Ovary (tissue), 9 donors: ENCODE results near the gene NDC1. TPM values are rescaled to one million over a fixed set of nuclear protein-coding genes. Genes with fewer than 3 reads are reported as not detected.

Experiments used
- DNase-seq, 5 donors: peaks; one replicate each; pipeline ENCODE4 v3.0.0-alpha.2; 2019 to 2020
- H3K27ac ChIP-seq, 2 donors: fragments of 200-600 bp; one replicate each; pipeline versions ENCODE4 v1.5.1 to v1.8.0; 2019 to 2022
- H3K27me3 ChIP-seq: fragments of 200-600 bp; one replicate; pipeline ENCODE4 v1.8.0; 2022
- H3K36me3 ChIP-seq: fragments of 200-600 bp; sonication (generic); one replicate; pipeline ENCODE4 v1.5.1; 2019
- H3K4me1 ChIP-seq: one replicate; pipeline ENCODE4 v1.8.1; 2013; ENCODE audit warnings: mild to moderate bottlenecking, moderate library complexity; ENCODE audit not compliant: insufficient read depth
- H3K4me3 ChIP-seq: fragments of 200-600 bp; sonication (generic); one replicate; pipeline ENCODE4 v1.5.1; 2017
- H3K9me3 ChIP-seq, 2 donors: fragments of 200-600 bp in 1 of 2; sonication (generic) in 1 of 2; one replicate each; pipeline versions ENCODE4 v1.5.1 to v1.8.1; 2013 to 2019; ENCODE audit warnings: mild to moderate bottlenecking in 1 of 2, moderate library complexity in 1 of 2
- EP300 ChIP-seq: sonication (generic); formaldehyde crosslinking; IDR thresholded peaks from one replicate; pipeline ENCODE4 v1.6.1; 2017; ENCODE audit warnings: antibody characterized with exemption
- POLR2A ChIP-seq: fragments of 450-650 bp; IDR thresholded peaks from one replicate; pipeline ENCODE4 v1.6.1; 2017; ENCODE audit warnings: antibody characterized with exemption, mild to moderate bottlenecking, moderate library complexity
- WGBS, 3 donors: extraction: QIAGEN DNeasy Blood & Tissue Kit in 1 of 3; methylation state at CpG; one replicate each; pipeline versions ENCODE4 v1.1.5 to v1.1.7; 2013 to 2017; 5-methylcytosine and 5-hydroxymethylcytosine counted together
- intact Hi-C, 4 donors: fragments of 100-400 bp; cut with DNase I; formaldehyde crosslinking; loops; one replicate each; pipeline versions ENCODE4 v1.11.0 to v1.15.1; 2022 to 2023
- polyA plus RNA-seq, 2 donors: library from polyadenylated mRNA; stranded (reverse); fragments of 200-250 nt in 1 of 2; fragments of 350-450 nt in 1 of 2; fragmentation: Illumina TruSeq in 1 of 2; extraction: RNeasy Lipid Tissue Mini Kit (QIAGEN cat#74804) in 1 of 2; gene quantifications; one replicate each; pipeline ENCODE4 v1.2.3, GENCODE V29; 2013 to 2014
- total RNA-seq, 7 donors: library from RNA; depleted of rRNA in 2 of 7; stranded (reverse); fragments of >200 nt in 2 of 7; fragmentation: NEBNext Ultra II Directional in 3 of 7; extraction: Animal tissue kit (Norgen Biotek cat#: 25700) in 3 of 7; gene quantifications; one replicate each; pipeline versions ENCODE4 v1.1.0 to v1.2.4, GENCODE V29; 2016 to 2023
- TF ChIP-seq, protein P1 (sequence below), 3 donors: fragments of 450-650 bp in 2 of 3; fragments of 200-600 bp in 1 of 3; IDR thresholded peaks; one replicate each; pipeline versions ENCODE4 v1.5.1 to v1.8.0; 2016 to 2022; ENCODE audit warnings: antibody characterized with exemption in 3 of 3, mild to moderate bottlenecking in 1 of 3
- donor health status: DM: no; HTN: no; CAD: no; lungs with moderate emphysema.
- donor health status: DM: no; HTN: no; CAD: no.
- donor health status: Bipolar disorder and iron deficiency.
- donor health status: DM: yes; HTN: yes; CAD: no.
- donor health status: DM: no; HTN: no; CAD: no.
- donor health status: DM: yes; HTN: yes; CAD: no.

The NDC1 gene
- total and polyA plus RNA-seq, 9 donors, result 4.3 to 11.9 (median 8.6) TPM

DNA sequence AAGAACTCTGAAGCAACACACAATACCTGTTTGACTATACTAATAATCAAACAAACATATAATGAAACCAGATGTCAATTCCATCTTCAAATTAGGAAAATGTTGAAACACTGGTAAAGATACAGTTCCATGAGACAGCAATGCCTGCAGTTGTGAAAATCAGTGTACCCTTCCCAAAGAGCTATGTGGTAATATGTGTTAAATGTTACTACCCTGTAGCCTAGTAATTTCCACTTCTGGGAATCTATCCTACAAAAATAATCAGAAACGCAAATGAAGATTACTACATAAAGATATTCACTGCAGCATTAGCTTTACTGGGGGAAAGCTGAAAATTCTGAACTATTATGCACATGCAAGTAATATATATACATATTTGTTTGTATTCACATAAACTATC is 116.1 kb downstream of the NDC1 start:
- intact Hi-C loops, result no loop called here
- Histone ChIP-seq H3K27me3 (no peaks in the 10 kb centered on the region), H3K4me1 (peaks cover 1% of the 10 kb centered on the region), H3K9me3 (no peaks in the 10 kb centered on the region), H3K4me3 (no peak overlapping the region), H3K36me3 (no peaks in the 10 kb centered on the region), H3K27ac (no peak overlapping the region)
- DNase-seq, result no peak
- 42 to 57% (median 44%) methylated on average over 1 of the region's 1 CpG for WGBS, 3 donors
- no peak for TF ChIP-seq POLR2A
- TF ChIP-seq, protein P1, sequence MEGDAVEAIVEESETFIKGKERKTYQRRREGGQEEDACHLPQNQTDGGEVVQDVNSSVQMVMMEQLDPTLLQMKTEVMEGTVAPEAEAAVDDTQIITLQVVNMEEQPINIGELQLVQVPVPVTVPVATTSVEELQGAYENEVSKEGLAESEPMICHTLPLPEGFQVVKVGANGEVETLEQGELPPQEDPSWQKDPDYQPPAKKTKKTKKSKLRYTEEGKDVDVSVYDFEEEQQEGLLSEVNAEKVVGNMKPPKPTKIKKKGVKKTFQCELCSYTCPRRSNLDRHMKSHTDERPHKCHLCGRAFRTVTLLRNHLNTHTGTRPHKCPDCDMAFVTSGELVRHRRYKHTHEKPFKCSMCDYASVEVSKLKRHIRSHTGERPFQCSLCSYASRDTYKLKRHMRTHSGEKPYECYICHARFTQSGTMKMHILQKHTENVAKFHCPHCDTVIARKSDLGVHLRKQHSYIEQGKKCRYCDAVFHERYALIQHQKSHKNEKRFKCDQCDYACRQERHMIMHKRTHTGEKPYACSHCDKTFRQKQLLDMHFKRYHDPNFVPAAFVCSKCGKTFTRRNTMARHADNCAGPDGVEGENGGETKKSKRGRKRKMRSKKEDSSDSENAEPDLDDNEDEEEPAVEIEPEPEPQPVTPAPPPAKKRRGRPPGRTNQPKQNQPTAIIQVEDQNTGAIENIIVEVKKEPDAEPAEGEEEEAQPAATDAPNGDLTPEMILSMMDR (IDR thresholded peaks at IDR 0.05), result no peak
- no peak for TF ChIP-seq EP300

DNA sequence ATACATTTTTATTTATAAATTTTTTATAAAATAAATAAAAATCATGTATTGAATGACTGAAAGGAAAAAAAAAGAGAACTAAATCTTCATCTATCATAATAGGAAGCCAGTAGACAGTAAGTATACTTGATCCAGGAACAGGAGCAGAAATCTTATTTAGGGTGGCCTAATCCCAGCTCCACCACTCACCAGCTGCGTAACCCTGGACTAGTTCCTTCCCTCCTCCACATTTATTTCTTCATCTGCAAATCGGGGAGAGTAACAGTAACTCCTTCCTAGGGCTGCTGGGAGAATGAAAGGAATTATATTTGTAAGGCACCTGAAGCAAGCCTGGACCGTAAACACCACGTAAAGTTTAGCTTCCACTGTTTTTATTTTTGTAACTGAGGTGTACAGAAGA is 117.0 kb downstream of the NDC1 start:
- Histone ChIP-seq H3K4me1 (peaks cover 1% of the 10 kb centered on the region), H3K4me3 (no peak overlapping the region), H3K9me3 (no peaks in the 10 kb centered on the region), H3K36me3 (no peaks in the 10 kb centered on the region), H3K27me3 (no peaks in the 10 kb centered on the region), H3K27ac (no peak overlapping the region)
- intact Hi-C loops, result no loop called here
- TF ChIP-seq, protein P1 (IDR thresholded peaks at IDR 0.05), result no peak
- TF ChIP-seq POLR2A (no peak), EP300 (no peak)
- WGBS, 3 donors, result 14 to 45% (median 37%) methylated on average over 4 of the region's 4 CpGs
- no peak for DNase-seq

DNA sequence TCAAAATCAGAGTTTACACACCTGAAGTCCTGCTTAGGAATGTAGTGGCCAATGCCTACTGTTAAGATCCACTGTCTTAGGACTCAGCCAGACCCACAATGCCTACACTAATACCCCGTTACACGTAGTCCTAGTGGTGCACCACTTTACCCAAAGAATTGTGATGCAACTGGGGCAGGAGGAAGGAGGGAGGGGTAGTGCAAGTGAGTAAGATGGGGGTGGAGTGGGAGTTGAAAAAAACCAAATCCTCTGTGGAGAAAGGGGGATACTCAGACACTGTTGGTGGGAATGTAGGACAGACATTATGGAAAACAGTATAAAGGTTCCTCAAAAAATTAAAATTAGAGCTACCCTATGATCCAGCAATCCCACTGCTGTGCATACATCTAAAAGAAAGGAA is 118.6 kb downstream of the NDC1 start:
- no peak for DNase-seq
- H3K27me3 ChIP-seq, result no peaks in the 10 kb centered on the region
- WGBS, 3 donors, result 87 to 91% (median 91%) methylated on average over 2 of the region's 2 CpGs
- TF ChIP-seq EP300 (no peak), POLR2A (no peak)
- TF ChIP-seq, protein P1 (IDR thresholded peaks at IDR 0.05), result no peak
- no peaks in the 10 kb centered on the region for H3K36me3 ChIP-seq
- H3K4me3 ChIP-seq, result no peak overlapping the region
- H3K27ac ChIP-seq, result no peak overlapping the region
- no peaks in the 10 kb centered on the region for H3K9me3 ChIP-seq
- intact Hi-C loops, result no loop called here
- H3K4me1 ChIP-seq, result peaks cover 1% of the 10 kb centered on the region

DNA sequence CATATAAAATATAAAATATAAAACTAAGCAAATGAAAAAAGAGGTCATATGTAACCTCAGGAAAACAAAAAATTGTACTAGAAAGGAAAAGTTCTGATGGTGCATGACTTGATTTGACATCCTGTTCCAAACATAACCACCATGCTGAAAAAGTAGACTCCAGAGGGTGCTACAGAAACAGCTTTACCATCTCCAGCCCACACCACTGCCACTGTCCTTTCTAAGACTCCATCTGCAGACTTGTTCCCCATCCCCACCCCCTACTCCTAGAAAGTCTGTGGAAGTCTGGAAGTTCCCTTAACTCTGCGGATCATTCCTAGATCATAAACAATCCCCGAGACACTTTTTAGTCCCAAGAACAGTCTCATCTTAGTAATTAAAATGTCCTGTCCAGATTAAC is 119.7 kb downstream of the NDC1 start:
- H3K27me3 ChIP-seq, result no peaks in the 10 kb centered on the region
- intact Hi-C loops, result no loop called here
- H3K4me3 ChIP-seq, result no peak overlapping the region
- H3K9me3 ChIP-seq, result no peaks in the 10 kb centered on the region
- H3K27ac ChIP-seq, result no peak overlapping the region
- no peak for DNase-seq
- WGBS, 3 donors, result 77 to 86% (median 82%) methylated on average over 2 of the region's 2 CpGs
- peaks cover 1% of the 10 kb centered on the region for H3K4me1 ChIP-seq
- no peaks in the 10 kb centered on the region for H3K36me3 ChIP-seq
- TF ChIP-seq POLR2A, result no peak
- TF ChIP-seq, protein P1 (IDR thresholded peaks at IDR 0.05), result no peak
- TF ChIP-seq EP300, result no peak
